ENCODE measurements around the gene FOSB.

FOSB gene

GRCh38 chr19:45468803-45469131 is 971 bp downstream of the FOSB start:
- no peak for DNase-seq (ENCODE audit: low spot score)

GRCh38 chr19:45469132-45469944 is 1.5 kb downstream of the FOSB start:
- peak; percentile 76 for DNase-seq (ENCODE audit: low spot score)

GRCh38 chr19:45469945-45470761 is 2.4 kb downstream of the FOSB start:
- DNase-seq (ENCODE audit: low spot score), result no peak

GRCh38 chr19:45470762-45471081 is 2.9 kb downstream of the FOSB start:
- DNase-seq (ENCODE audit: low spot score), result no peak

- DNase-seq (ENCODE audit: low spot score), result no peak
Measured at GRCh38 chr19:45471111-45471930, 3.5 kb downstream of the FOSB start.

- DNase-seq (ENCODE audit: low spot score), result no peak
Measured at GRCh38 chr19:45471931-45472562, 4.3 kb downstream of the FOSB start.

- no peak for DNase-seq (ENCODE audit: low spot score)
Measured at GRCh38 chr19:45472563-45473366, 5.0 kb downstream of the FOSB start.

- no peak for DNase-seq (ENCODE audit: low spot score)
Measured at GRCh38 chr19:45473367-45473681, 5.5 kb downstream of the FOSB start.

GRCh38 chr19:45473682-45474605 is 6.1 kb downstream of the FOSB start:
- DNase-seq (ENCODE audit: low spot score), result no peak

- no peak for DNase-seq (ENCODE audit: low spot score)
Measured at GRCh38 chr19:45474606-45475521, 7.1 kb downstream of the FOSB start.

- DNase-seq (ENCODE audit: low spot score), result no peak
Measured at GRCh38 chr19:45475537-45476291, 7.9 kb downstream of the FOSB start.

- DNase-seq (ENCODE audit: low spot score), result no peak
Measured at GRCh38 chr19:45476304-45476703, 8.5 kb downstream of the FOSB start.

- no peak for DNase-seq (ENCODE audit: low spot score)
Measured at GRCh38 chr19:45477186-45477585, 9.4 kb downstream of the FOSB start.

- DNase-seq (ENCODE audit: low spot score), result no peak
Measured at GRCh38 chr19:45477713-45478453, 10.1 kb downstream of the FOSB start.

GRCh38 chr19:45478454-45479238 is 10.8 kb downstream of the FOSB start:
- DNase-seq (ENCODE audit: low spot score), result peak; percentile 92

GRCh38 chr19:45483033-45483432 is 15.2 kb downstream of the FOSB start:
- no peak for DNase-seq (ENCODE audit: low spot score)
